ENCODE measurements around the gene SZRD1.

- TF ChIP-seq EGR1 (IDR thresholded peaks at IDR 0.05; ENCODE audit: low read depth in 2 of 2), result no peak
- no peak for TF ChIP-seq CTCF (IDR thresholded peaks at IDR 0.05; ENCODE audit: low read depth, low read length, missing input control)
- TF ChIP-seq YY1 (IDR thresholded peaks at IDR 0.05), result no peak
- no peak for TF ChIP-seq MAX (IDR thresholded peaks at IDR 0.05)
- TF ChIP-seq JUND (IDR thresholded peaks at IDR 0.05), result no peak
Measured at GRCh38 chr1:16425125-16426025, 58.3 kb downstream of the SZRD1 start.

All from liver (tissue), 3 donors.